OCI-LY3 (cell line): ENCODE results near the gene ASCC3.

Source experiments
- H2AFZ ChIP-seq: fragments of 200-600, 300-600 bp; shearing (Covaris generic); 2 replicates; pipeline ENCODE4 v1.6.0; 2014; ENCODE audit warnings: antibody characterized with exemption, low read depth, low read length
- H3K27ac ChIP-seq: fragments of 200-600, 300-600 bp; sonication (generic); 2 replicates; pipeline ENCODE4 v1.5.1; 2014; ENCODE audit warnings: mild to moderate bottlenecking, low read length, moderate library complexity, mixed read lengths
- H3K27me3 ChIP-seq: fragments of 200-600, 300-600 bp; sonication (generic); 2 replicates; pipeline ENCODE4 v1.6.1; 2014; ENCODE audit warnings: low read depth, low read length, mixed read lengths
- H3K36me3 ChIP-seq: fragments of 200-600, 300-600 bp; sonication (generic); replicated peaks from 2 replicates; pipeline ENCODE3; 2014; ENCODE audit warnings: low read depth, low read length, mixed read lengths
- H3K4me1 ChIP-seq: fragments of 300-600, 200-600 bp; sonication (generic); 2 replicates; pipeline ENCODE4 v1.6.1; 2014; ENCODE audit warnings: low read length, mixed read lengths
- H3K4me2 ChIP-seq: fragments of 200-600, 300-600 bp; sonication (generic); 2 replicates; pipeline ENCODE4 v1.6.1; 2014; ENCODE audit warnings: low read length, mixed read lengths
- H3K4me3 ChIP-seq: fragments of 300-600, 200-600 bp; sonication (generic); 2 replicates; pipeline ENCODE4 v1.5.1; 2014; ENCODE audit warnings: antibody characterized with exemption, mild to moderate bottlenecking, low read length, moderate library complexity
- H3K79me2 ChIP-seq: fragments of 300-600, 200-600 bp; shearing (Covaris generic); 2 replicates; pipeline ENCODE4 v1.6.1; 2014; ENCODE audit warnings: mild to moderate bottlenecking, low read length, mixed read lengths
- H3K9ac ChIP-seq: fragments of 300-600, 200-600 bp; shearing (Covaris generic); 2 replicates; pipeline ENCODE4 v1.6.0; 2014; ENCODE audit warnings: mild to moderate bottlenecking, low read length, moderate library complexity
- H3K9me3 ChIP-seq: fragments of 200-600, 300-600 bp; shearing (Covaris generic); 2 replicates; pipeline ENCODE4 v1.6.1; 2014; ENCODE audit warnings: low read length, mixed read lengths; ENCODE audit not compliant: insufficient read depth
- H4K20me1 ChIP-seq: fragments of 200-600, 300-600 bp; sonication (generic); 2 replicates; pipeline ENCODE4 v1.6.1; 2016; ENCODE audit warnings: low read length, mixed read lengths; ENCODE audit not compliant: insufficient read depth
- CTCF ChIP-seq: fragments of 200-600, 300-600 bp; sonication (generic); IDR thresholded peaks from 2 replicates; pipeline ENCODE4 v1.5.1; 2014; ENCODE audit warnings: antibody characterized with exemption, low read length, low read depth
- EZH2phosphoT487 ChIP-seq: fragments of 200-600 bp; shearing (Covaris generic); IDR thresholded peaks from 2 replicates; pipeline ENCODE4 v1.6.1; 2018; ENCODE audit warnings: antibody characterized with exemption, mixed run types, low read depth

Gene ASCC3

GRCh38 chr6:100549406-100550167 lies 331.5 kb downstream of the ASCC3 start:
- no peak overlapping the region for H3K4me3 ChIP-seq
- no peak overlapping the region for H3K9ac ChIP-seq
- no peaks in the 10 kb centered on the region for H3K79me2 ChIP-seq
- H3K9me3 ChIP-seq = no peaks in the 10 kb centered on the region
- H4K20me1 ChIP-seq = no peaks in the 10 kb centered on the region
- no peak overlapping the region for H3K27ac ChIP-seq
- no peak overlapping the region for H2AFZ ChIP-seq
- H3K4me2 ChIP-seq = no peak overlapping the region
- H3K4me1 ChIP-seq = no peaks in the 10 kb centered on the region
- H3K36me3 ChIP-seq = no peaks in the 10 kb centered on the region
- H3K27me3 ChIP-seq = no peaks in the 10 kb centered on the region
- TF ChIP-seq CTCF = no peak
- no peak for TF ChIP-seq EZH2phosphoT487

GRCh38 chr6:100538086-100538485 lies 343.0 kb downstream of the ASCC3 start:
- H4K20me1 ChIP-seq = no peaks in the 10 kb centered on the region
- H3K4me1 ChIP-seq = no peaks in the 10 kb centered on the region
- no peak overlapping the region for H3K4me2 ChIP-seq
- H3K4me3 ChIP-seq = no peak overlapping the region
- H3K27ac ChIP-seq = no peak overlapping the region
- H2AFZ ChIP-seq = no peak overlapping the region
- H3K36me3 ChIP-seq = no peaks in the 10 kb centered on the region
- no peaks in the 10 kb centered on the region for H3K27me3 ChIP-seq
- H3K79me2 ChIP-seq = no peaks in the 10 kb centered on the region
- no peaks in the 10 kb centered on the region for H3K9me3 ChIP-seq
- TF ChIP-seq CTCF (no peak), EZH2phosphoT487 (no peak)
- H3K9ac ChIP-seq = no peak overlapping the region

- Histone ChIP-seq H3K4me2 (no peak overlapping the region), H3K27ac (no peak overlapping the region), H3K9me3 (no peaks in the 10 kb centered on the region), H3K79me2 (no peaks in the 10 kb centered on the region), H3K9ac (no peak overlapping the region), H3K27me3 (no peaks in the 10 kb centered on the region), H3K36me3 (no peaks in the 10 kb centered on the region), H2AFZ (no peak overlapping the region), H3K4me1 (no peaks in the 10 kb centered on the region), H3K4me3 (no peak overlapping the region), H4K20me1 (no peaks in the 10 kb centered on the region)
- TF ChIP-seq CTCF (no peak), EZH2phosphoT487 (no peak)
These were observed 362.5 kb downstream of the ASCC3 start for GRCh38 chr6:100518588-100518987.

- H3K79me2 ChIP-seq = no peaks in the 10 kb centered on the region
- H2AFZ ChIP-seq = no peak overlapping the region
- H3K4me1 ChIP-seq = no peaks in the 10 kb centered on the region
- H4K20me1 ChIP-seq = no peaks in the 10 kb centered on the region
- no peaks in the 10 kb centered on the region for H3K36me3 ChIP-seq
- no peak overlapping the region for H3K9ac ChIP-seq
- H3K9me3 ChIP-seq = no peaks in the 10 kb centered on the region
- H3K4me3 ChIP-seq = no peak overlapping the region
- no peaks in the 10 kb centered on the region for H3K27me3 ChIP-seq
- no peak overlapping the region for H3K4me2 ChIP-seq
- no peak overlapping the region for H3K27ac ChIP-seq
- TF ChIP-seq EZH2phosphoT487 = no peak
- no peak for TF ChIP-seq CTCF
These were observed 363.5 kb downstream of the ASCC3 start for GRCh38 chr6:100517633-100518032.
